Common myeloid progenitor, CD34-positive (primary cell): ENCODE data around the gene ERMP1.

Source experiments
- CTCF ChIA-PET: fragments of 350-600 bp; sonication (Branson Sonifier 250); formaldehyde crosslinking; loops from one replicate; lab custom pipeline; 2021; ENCODE audit warnings: antibody characterized with exemption; lab: Charles Lee
- POLR2A ChIA-PET: fragments of 350-600 bp; sonication (Branson Sonifier 250); formaldehyde crosslinking; loops from one replicate; lab custom pipeline; 2021; ENCODE audit warnings: antibody characterized with exemption; lab: Charles Lee
- DNase-seq, 3 donors: peaks; one replicate each; pipeline versions ENCODE4 v3.0.0 to v3.0.0-alpha.2; 2013
- H3K27ac ChIP-seq, 2 experiments: 1 replicate in 1 of 2; 2 replicates in 1 of 2; pipeline ENCODE4 v1.7.0; 2013; ENCODE audit warnings: inconsistent platforms in 2 of 2, low read length in 2 of 2, mild to moderate bottlenecking in 2 of 2, low read depth in 1 of 2, moderate library complexity in 1 of 2; ENCODE audit not compliant: severe bottlenecking in 2 of 2, insufficient read depth in 1 of 2, poor library complexity in 1 of 2
- H3K27me3 ChIP-seq, 5 experiments: replicated peaks in 2 of 5; 1 replicate in 3 of 5; 2 replicates in 2 of 5; pipeline versions ENCODE4 v1.6.1 to v1.7.0; 2013; ENCODE audit warnings: low read length in 4 of 5, mild to moderate bottlenecking in 2 of 5, moderate library complexity in 2 of 5, inconsistent platforms in 1 of 5; ENCODE audit not compliant: insufficient read depth in 5 of 5, control insufficient read depth in 4 of 5
- H3K36me3 ChIP-seq, 4 experiments: 1 replicate in 2 of 4; 2 replicates in 2 of 4; pipeline versions ENCODE4 v1.6.1 to v1.7.0; 2013; ENCODE audit warnings: low read length in 3 of 4, control low read depth in 1 of 4, mild to moderate bottlenecking in 1 of 4; ENCODE audit not compliant: control insufficient read depth in 4 of 4, insufficient read depth in 4 of 4
- H3K4me1 ChIP-seq, 4 experiments: 1 replicate in 3 of 4; 2 replicates in 1 of 4; pipeline versions ENCODE4 v1.6.1 to v1.7.1; 2013; ENCODE audit warnings: low read length in 3 of 4, mild to moderate bottlenecking in 3 of 4, control low read depth in 1 of 4, inconsistent platforms in 1 of 4, moderate library complexity in 1 of 4; ENCODE audit not compliant: control insufficient read depth in 4 of 4, insufficient read depth in 4 of 4; ENCODE audit errors: control extremely low read depth in 1 of 4
- H3K4me3 ChIP-seq, 7 experiments: 1 replicate in 4 of 7; 2 replicates in 3 of 7; pipeline versions ENCODE4 v1.5.1 to v1.7.0; 2013; ENCODE audit warnings: mild to moderate bottlenecking in 7 of 7, low read length in 6 of 7, moderate library complexity in 6 of 7, inconsistent platforms in 2 of 7, low read depth in 2 of 7, control low read depth in 1 of 7; ENCODE audit not compliant: insufficient read depth in 4 of 7, control insufficient read depth in 1 of 7; ENCODE audit errors: extremely low read depth in 1 of 7
- H3K9me3 ChIP-seq, 5 experiments: 1 replicate in 4 of 5; 2 replicates in 1 of 5; pipeline versions ENCODE4 v1.6.1 to v1.7.1; 2013; ENCODE audit warnings: low read length in 4 of 5, mild to moderate bottlenecking in 2 of 5, inconsistent platforms in 1 of 5, low read depth in 1 of 5, moderate library complexity in 1 of 5; ENCODE audit not compliant: control insufficient read depth in 4 of 5, insufficient read depth in 2 of 5; ENCODE audit errors: control extremely low read depth in 1 of 5
- WGBS: methylation state at CpG from one replicate; pipeline ENCODE4 v1.1.5; 2013; ENCODE audit not compliant: insufficient coverage; 5-methylcytosine and 5-hydroxymethylcytosine counted together

Gene ERMP1

DNA sequence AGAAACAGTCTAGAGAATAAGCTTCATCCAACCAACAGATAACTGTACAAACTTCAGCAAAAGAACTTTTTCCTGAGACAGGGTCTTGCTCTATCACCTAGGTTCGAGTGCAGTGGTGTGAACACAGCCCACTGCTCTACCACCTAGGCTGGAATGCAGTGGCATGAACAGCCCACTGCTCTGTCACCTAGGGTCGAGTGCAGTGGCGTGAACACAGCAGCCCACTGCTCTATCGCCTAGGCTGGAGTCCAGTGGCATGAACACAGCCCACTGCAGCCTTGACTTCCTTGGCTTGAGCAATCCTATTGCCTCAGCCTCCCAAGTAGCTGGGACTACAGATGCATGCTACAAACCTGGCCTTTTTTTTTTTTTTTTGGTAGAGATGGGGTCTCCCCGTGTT, 43.4 kb downstream of the ERMP1 start:
- Histone ChIP-seq H3K27me3 (no peaks in the 10 kb centered on the region), H3K9me3 (peaks cover 0 to 3% (median 1%) of the 10 kb centered on the region in 5 experiments), H3K4me3 (no peak overlapping the region), H3K27ac (no peak overlapping the region), H3K4me1 (peaks cover 0 to 12% (median 4%) of the 10 kb centered on the region in 4 experiments), H3K36me3 (peaks cover 29 to 71% (median 48%) of the 10 kb centered on the region in 4 experiments)
- 100% methylated on average over 4 of the region's 5 CpGs for WGBS
- no peak for DNase-seq
- POLR2A ChIA-PET = no interaction called here
- CTCF ChIA-PET = interaction anchor here (0.6 to 0.7 kb wide), 2 partner anchors 128 to 180 kb away, joined by 4 read pairs; no protein-coding TSS in a partner anchor

DNA sequence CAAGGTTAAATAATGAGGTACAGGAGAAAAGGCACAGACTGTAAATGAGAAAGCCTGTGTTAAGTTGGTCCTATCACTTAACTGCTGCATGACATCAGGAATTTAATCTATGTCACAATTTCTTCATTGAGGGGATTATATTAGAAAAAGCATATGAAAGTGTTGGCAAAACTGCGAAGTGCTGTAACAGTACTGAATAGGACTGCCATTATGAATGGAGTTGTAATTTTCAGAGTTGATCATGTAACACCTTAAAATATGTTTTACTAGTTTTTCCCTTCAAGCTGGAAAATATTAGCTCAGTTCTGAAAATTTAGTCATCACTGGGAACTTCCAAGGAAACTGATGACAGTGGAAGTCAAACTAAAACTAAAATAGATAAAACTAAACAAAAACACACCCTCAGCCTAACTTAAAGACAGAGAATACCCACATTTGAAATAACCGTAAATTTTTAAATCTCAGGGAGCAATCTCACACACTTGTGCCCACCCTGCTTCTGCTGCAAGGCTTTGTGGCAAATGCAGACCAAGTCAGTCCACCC, 45.1 kb downstream of the ERMP1 start:
- Histone ChIP-seq H3K4me1 (peaks cover 0 to 9% (median 4%) of the 10 kb centered on the region in 4 experiments), H3K9me3 (peaks cover 0 to 6% (median 3%) of the 10 kb centered on the region in 5 experiments), H3K27ac (peak overlapping the region in 1 of 2 experiments; percentile 45), H3K27me3 (no peaks in the 10 kb centered on the region), H3K36me3 (peaks cover 40 to 80% (median 53%) of the 10 kb centered on the region in 4 experiments), H3K4me3 (no peak overlapping the region)
- POLR2A ChIA-PET = interaction anchor here (0.5 kb wide), 1 partner anchor 22 kb away, joined by 4 read pairs; no protein-coding TSS in a partner anchor
- WGBS = 86% methylated on average over 1 of the region's 2 CpGs
- DNase-seq = no peak
- CTCF ChIA-PET = interaction anchor here (1.3 kb wide), 1 partner anchor 16 kb away, joined by 3 read pairs; no protein-coding TSS in a partner anchor

DNA sequence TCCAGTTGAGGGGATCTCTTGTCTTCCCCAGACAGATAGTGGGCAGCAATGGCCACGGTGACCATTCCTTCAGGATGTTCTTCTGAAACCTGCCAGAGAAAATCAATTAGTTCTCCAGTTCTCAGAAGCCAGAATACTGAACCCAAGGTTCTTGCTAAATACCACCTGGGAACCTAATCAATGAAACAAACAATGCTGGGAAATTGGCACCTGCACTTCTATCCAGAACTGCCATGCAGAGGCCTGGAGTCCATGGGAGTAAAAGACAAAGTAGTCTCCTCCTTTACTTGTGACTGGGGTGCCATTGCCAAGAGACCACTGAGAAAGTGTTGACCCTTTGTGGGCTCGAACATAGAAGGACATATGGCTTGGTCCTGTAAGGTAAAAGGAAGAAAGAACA, 45.7 kb downstream of the ERMP1 start:
- Histone ChIP-seq H3K4me3 (no peak overlapping the region), H3K36me3 (peaks cover 43 to 78% (median 53%) of the 10 kb centered on the region in 4 experiments), H3K9me3 (peaks cover 0 to 10% (median 3%) of the 10 kb centered on the region in 5 experiments), H3K27me3 (no peaks in the 10 kb centered on the region), H3K4me1 (peaks cover 0 to 9% (median 4%) of the 10 kb centered on the region in 4 experiments), H3K27ac (no peak overlapping the region)
- ChIA-PET POLR2A (no interaction called here), CTCF (interaction anchor here (1.3 to 2.5 kb wide), 4 partner anchors 12 to 111 kb away, joined by 3 to 8 read pairs (median 4); no protein-coding TSS in a partner anchor)
- 91% methylated on average over 1 of the region's 2 CpGs for WGBS
- no peak for DNase-seq

DNA sequence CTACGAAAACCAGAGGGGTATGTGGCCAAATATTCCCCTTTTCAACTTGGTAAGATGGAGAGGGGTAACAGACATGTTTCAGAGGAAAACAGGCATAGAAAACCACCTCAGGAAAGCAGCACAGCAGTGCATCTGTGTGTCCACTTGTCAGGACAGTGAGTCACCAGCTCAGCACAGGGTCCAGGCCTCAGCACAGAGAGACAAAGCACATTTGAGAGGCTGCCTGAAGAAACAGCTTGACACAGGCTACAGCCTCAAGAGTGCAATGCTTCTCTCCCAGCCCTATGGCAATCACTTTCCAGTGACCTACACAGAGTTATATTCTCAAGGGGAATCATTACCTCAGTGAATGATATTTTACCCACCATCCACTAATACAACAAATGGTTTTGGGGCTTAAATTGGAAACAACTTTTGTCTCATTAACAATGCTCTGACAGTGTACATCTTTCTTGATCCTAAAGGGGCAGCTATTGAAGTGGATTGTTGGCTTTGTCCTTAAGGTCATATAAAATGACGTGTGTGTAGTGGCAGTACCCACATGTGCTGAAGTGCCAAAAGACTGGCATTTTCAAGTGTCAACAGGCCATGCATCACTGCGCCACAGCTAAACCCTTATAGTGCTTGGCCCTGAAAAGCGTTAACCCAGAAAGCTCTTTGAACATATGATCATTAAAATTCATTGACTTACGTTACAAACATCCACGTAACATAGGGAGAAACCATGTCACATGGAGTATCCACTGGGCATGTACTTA, 46.4 kb downstream of the ERMP1 start:
- ChIA-PET CTCF (interaction anchor here (1.3 to 2.5 kb wide), 4 partner anchors 9 to 112 kb away, joined by 3 to 8 read pairs (median 4); no protein-coding TSS in a partner anchor), POLR2A (no interaction called here)
- H3K27me3 ChIP-seq = no peaks in the 10 kb centered on the region
- H3K36me3 ChIP-seq = peaks cover 38 to 78% (median 49%) of the 10 kb centered on the region in 4 experiments
- WGBS = 100% methylated on average over 5 of the region's 6 CpGs
- H3K4me3 ChIP-seq = no peak overlapping the region
- peaks cover 0 to 13% (median 4%) of the 10 kb centered on the region in 5 experiments for H3K9me3 ChIP-seq
- no peak for DNase-seq
- no peak overlapping the region for H3K27ac ChIP-seq
- H3K4me1 ChIP-seq = peaks cover 0 to 9% (median 4%) of the 10 kb centered on the region in 4 experiments

DNA sequence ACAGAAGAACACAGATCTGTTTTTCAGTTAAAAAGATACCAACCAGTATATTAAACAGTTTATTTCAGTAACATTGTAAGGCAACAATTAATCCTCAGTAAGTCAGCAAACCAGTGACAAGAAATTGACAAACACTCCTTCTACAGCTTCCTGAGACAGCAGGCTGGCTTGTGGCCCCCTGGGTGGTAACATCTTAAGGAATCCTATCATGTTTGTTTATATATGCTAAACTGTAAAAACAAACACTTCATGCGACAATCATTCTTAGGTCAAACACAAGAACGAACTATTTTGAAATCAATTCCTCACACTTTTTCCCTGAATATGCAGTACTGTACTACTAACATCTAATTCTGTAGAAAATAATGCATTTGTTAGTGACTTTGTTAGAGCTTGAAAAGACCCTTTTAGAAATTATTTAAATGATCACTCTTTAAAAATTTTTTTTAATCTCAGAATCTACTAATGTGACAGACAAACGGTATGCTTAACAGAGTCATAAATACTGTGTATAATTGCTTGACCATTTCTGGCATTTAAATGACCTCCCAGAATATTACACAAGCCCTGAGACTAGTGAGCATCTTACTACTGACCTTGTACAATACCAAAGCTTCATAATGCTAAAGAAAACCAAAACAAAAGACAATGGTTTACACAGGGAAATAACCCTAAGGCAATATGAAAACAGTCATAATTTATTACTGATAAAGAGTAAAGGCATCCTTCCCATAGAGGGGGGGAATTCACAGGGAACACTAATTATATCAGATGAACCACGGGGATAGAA, 48.2 kb downstream of the ERMP1 start:
- Histone ChIP-seq H3K27ac (peak overlapping the region in 1 of 2 experiments; percentile 18), H3K4me1 (peaks cover 0 to 4% (median under 1%) of the 10 kb centered on the region in 4 experiments), H3K9me3 (peaks cover 2 to 23% (median 14%) of the 10 kb centered on the region in 5 experiments), H3K4me3 (no peak overlapping the region), H3K27me3 (no peaks in the 10 kb centered on the region), H3K36me3 (peaks cover 44 to 83% (median 50%) of the 10 kb centered on the region in 4 experiments)
- no CpG with 5 or more reads among the region's 4 CpGs for WGBS
- CTCF ChIA-PET = interaction anchor here (1.3 to 2.5 kb wide), 2 partner anchors 8 to 11 kb away, joined by 3 to 8 read pairs; no protein-coding TSS in a partner anchor
- no peak for DNase-seq
- POLR2A ChIA-PET = no interaction called here

DNA sequence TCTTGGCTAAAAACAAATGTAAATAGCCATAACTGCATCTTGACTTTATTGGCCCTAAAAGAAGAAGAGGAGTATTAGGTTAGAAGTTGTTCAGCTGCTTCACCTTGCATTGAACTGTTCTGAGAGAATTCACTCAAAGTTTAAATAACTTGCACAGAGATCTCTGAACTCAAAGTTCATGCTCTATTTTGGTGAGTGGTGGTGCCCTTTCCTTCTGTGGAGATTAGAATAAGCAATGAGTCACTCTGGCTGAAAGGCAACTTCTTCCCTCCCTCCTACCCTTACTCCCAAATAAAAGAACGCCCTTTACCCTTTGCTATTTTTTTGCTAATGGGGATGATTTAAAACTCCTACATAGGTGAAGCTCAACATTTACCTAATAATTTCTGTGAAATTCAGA, 48.9 kb downstream of the ERMP1 start:
- Histone ChIP-seq H3K4me1 (peaks cover 0 to 4% (median under 1%) of the 10 kb centered on the region in 4 experiments), H3K36me3 (peaks cover 48 to 87% (median 54%) of the 10 kb centered on the region in 4 experiments), H3K4me3 (no peak overlapping the region), H3K27me3 (no peaks in the 10 kb centered on the region), H3K27ac (no peak overlapping the region), H3K9me3 (peaks cover 2 to 30% (median 21%) of the 10 kb centered on the region in 5 experiments)
- no peak for DNase-seq
- ChIA-PET POLR2A (no interaction called here), CTCF (interaction anchor here (1.3 kb wide), 1 partner anchor 9 kb away, joined by 3 read pairs; no protein-coding TSS in a partner anchor)
- WGBS = no CpG with 5 or more reads among the region's 1 CpG
